K562 (cell line): ENCODE data around the gene ERBB3. TPM values are rescaled to one million over a fixed set of nuclear protein-coding genes. Genes with fewer than 3 reads are reported as not detected.

ENCODE experiments used
- CHD4 ChIP-seq: fragments of 200-600 bp; sonication (generic); IDR thresholded peaks from 3 replicates; pipeline ENCODE4 v1.6.1; 2012; ENCODE audit warnings: low read depth, mild to moderate bottlenecking, mixed read lengths, low read length, inconsistent platforms; ENCODE audit not compliant: insufficient read depth, insufficient replicate concordance, poor library complexity, severe bottlenecking
- CREB1 ChIP-seq, 2 experiments: sonication (generic) in 1 of 2; formaldehyde crosslinking in 1 of 2; IDR thresholded peaks; 2 replicates each; pipeline versions ENCODE4 v1.6.1 to v1.8.0; 2012 to 2022; ENCODE audit warnings: inconsistent platforms in 1 of 2, mild to moderate bottlenecking in 1 of 2, missing genetic modification reagents in 1 of 2, moderate library complexity in 1 of 2
- CTCF ChIP-seq, 3 experiments: IDR thresholded peaks in 2 of 3; conservative IDR thresholded peaks in 1 of 3; 2 replicates each; pipeline ENCODE4 v1.5.1; 2011 to 2012; ENCODE audit warnings: low read length in 3 of 3, mild to moderate bottlenecking in 3 of 3, control low read depth in 2 of 3, improper control_type of control experiment in 1 of 3, inconsistent platforms in 1 of 3, low read depth in 1 of 3, mixed read lengths in 1 of 3, moderate library complexity in 1 of 3; ENCODE audit not compliant: insufficient read depth in 2 of 3
- EGR1 ChIP-seq: fragments of 450-650 bp; conservative IDR thresholded peaks from 2 replicates; pipeline ENCODE4 v1.6.1; 2017; ENCODE audit warnings: mild to moderate bottlenecking
- GATAD2A ChIP-seq: fragments of 450-650 bp; IDR thresholded peaks from 2 replicates; pipeline ENCODE4 v1.6.1; 2017
- GTF2F1 ChIP-seq: IDR thresholded peaks from 2 replicates; pipeline ENCODE4 v1.6.1; 2011; ENCODE audit warnings: low read depth, low read length, improper control_type of control experiment
- HBP1 ChIP-seq: fragments of 450-650 bp; formaldehyde crosslinking; IDR thresholded peaks from 2 replicates; pipeline ENCODE4 v1.4.0; 2022; ENCODE audit warnings: missing genetic modification characterization
- MED1 ChIP-seq: sonication (generic); formaldehyde crosslinking; IDR thresholded peaks from 2 replicates; pipeline ENCODE4 v1.8.1; 2023; ENCODE audit warnings: missing genetic modification reagents, borderline replicate concordance
- NFATC3 ChIP-seq: fragments of 450-650 bp; IDR thresholded peaks from 2 replicates; pipeline ENCODE4 v1.6.1; 2017; ENCODE audit warnings: mild to moderate bottlenecking
- SMARCA5 ChIP-seq: fragments of 450-650 bp; IDR thresholded peaks from 2 replicates; pipeline ENCODE4 v1.6.1; 2016
- ZBED1 ChIP-seq: IDR thresholded peaks from 2 replicates; pipeline ENCODE4 v1.6.1; 2014
- ZBTB40 ChIP-seq, 2 experiments: fragments of 450-650 bp in 1 of 2; sonication (generic) in 1 of 2; formaldehyde crosslinking in 1 of 2; IDR thresholded peaks; 2 replicates each; pipeline versions ENCODE4 v1.7.1 to v1.9.0; 2016 to 2022; ENCODE audit warnings: inconsistent platforms in 1 of 2, mild to moderate bottlenecking in 1 of 2, missing genetic modification reagents in 1 of 2
- ZNF184 ChIP-seq: sonication (generic); formaldehyde crosslinking; IDR thresholded peaks from 2 replicates; pipeline ENCODE4 v1.5.0; 2020; ENCODE audit warnings: missing genetic modification reagents
- ZNF282 ChIP-seq: sonication (generic); formaldehyde crosslinking; IDR thresholded peaks from 2 replicates; pipeline ENCODE4 v1.8.1; 2023; ENCODE audit warnings: missing genetic modification reagents
- polyA plus RNA-seq, 8 experiments: library from polyadenylated mRNA; depleted of rRNA in 4 of 8; stranded (reverse) in 5 of 8; unstranded in 3 of 8; fragments of >200 nt; fragmentation: Nextera tagmentation in 2 of 8; fragmentation: Illumina TruSeq in 1 of 8; extraction: Ambion mirVana in 2 of 8; extraction: Trizol in 1 of 8; gene quantifications; 2 replicates each; pipeline versions ENCODE4 v1.2.1 to v1.2.3, GENCODE V29; 2011 to 2014; ENCODE audit warnings: inconsistent platforms in 1 of 8, missing spikeins in 1 of 8
- total RNA-seq, 7 experiments: library from RNA; depleted of rRNA in 6 of 7; stranded (reverse); fragments of >200 nt in 6 of 7; fragmentation: Illumina TruSeq in 2 of 7; extraction: Trizol in 2 of 7; gene quantifications; 2 replicates each; pipeline versions ENCODE4 v1.2.1 to v1.2.3, GENCODE V29; 2011 to 2021; ENCODE audit warnings: low replicate concordance in 1 of 7

The ERBB3 gene
- total and polyA plus RNA-seq, 9 of the 15 experiments (the other 6 are each of a cell fraction or from before 2014, with no cell fraction given): 1.5 to 5.4 (median 3.8) TPM

- peak; percentile 98 for TF ChIP-seq ZBTB40 (IDR thresholded peaks at IDR 0.05)
- TF ChIP-seq ZBTB40 (CRISPR knock-in tag; IDR thresholded peaks at IDR 0.05): no peak
- no peak for TF ChIP-seq EGR1
- TF ChIP-seq CTCF (IDR thresholded peaks at IDR 0.05 in 2 of 3, conservative IDR thresholded peaks at IDR 0.05 in 1 of 3; ENCODE audit: insufficient read depth in 2 of 3, low read depth in 1 of 3, low read length in 3 of 3): peak; percentile 42 to 82 (median 73)
- TF ChIP-seq CHD4: no peak
- TF ChIP-seq MED1 (CRISPR knock-in tag): no peak
- peak; percentile 93 for TF ChIP-seq NFATC3
- TF ChIP-seq HBP1: peak; percentile 70; the same call in 1 of the 2 replicates
- 0 out of 2 replicates have a peak, but pooled peaks have one; percentile 23 for TF ChIP-seq ZBED1
- no peak; the same call in 1 of the 2 replicates for TF ChIP-seq GATAD2A
- peak; percentile 94 for TF ChIP-seq CREB1 (IDR thresholded peaks at IDR 0.05)
- peak; percentile 84 for TF ChIP-seq CREB1 (CRISPR knock-in tag; IDR thresholded peaks at IDR 0.05)
- no peak for TF ChIP-seq ZNF184 (CRISPR knock-in tag)
- 0 out of 2 replicates have a peak, but pooled peaks have one; percentile 53 for TF ChIP-seq SMARCA5
- no peak for TF ChIP-seq ZNF282 (CRISPR knock-in tag)
- TF ChIP-seq GTF2F1: peak; percentile 49; the same call in 1 of the 2 replicates
Measured at GRCh38 chr12:56041552-56042429, 38.2 kb upstream of the ERBB3 start, which contains the start of gene RPS26 (continued).
